K562 (cell line): ENCODE data around the gene CPS1. TPM values are rescaled to one million over a fixed set of nuclear protein-coding genes. Genes with fewer than 3 reads are reported as not detected.

ENCODE experiments used
- ATAC-seq: fragments of 200-7000 bp; cut with Tn5 transposase; 3 replicates; pipeline ENCODE4 v1.9.1; 2020; ENCODE audit warnings: moderate library complexity
- BruUV-seq: library from RNA; stranded (reverse); fragments of 400-500 nt; replicated peaks from 2 replicates; lab custom pipeline; 2021; lab: Mats Ljungman, UMichigan
- CTCF ChIA-PET: fragments of 300-600 bp; formaldehyde crosslinking; extraction: SDS; loops from one replicate; lab custom pipeline; 2021; ENCODE audit warnings: low intra/inter-chr PET ratio; lab: Yijun Ruan, JAX
- POLR2A ChIA-PET: fragments of 300-600, 350-650 bp; sonication (Branson Sonifier 250); formaldehyde crosslinking; extraction: SDS; loops from one replicate; lab custom pipeline; 2021; ENCODE audit warnings: antibody characterized with exemption, inconsistent platforms; lab: Yijun Ruan, JAX
- DNase-seq, 4 experiments: peaks; one replicate each; pipeline versions ENCODE4 v3.0.0 to v3.0.0-alpha.2; 2011 to 2018; ENCODE audit warnings: low spot score in 3 of 4, mixed read lengths in 3 of 4; ENCODE audit errors: extremely low read depth in 1 of 4
- FAIRE-seq: peaks from 2 replicates; lab custom pipeline; 2011; peaks lifted over from hg19 to GRCh38; lab: Jason Lieb, UNC
- H2AFZ ChIP-seq: 2 replicates; pipeline ENCODE4 v1.6.0; 2011; ENCODE audit warnings: low read depth, low read length, control low read depth, inconsistent platforms
- H3K27ac ChIP-seq: fragments of 200-600 bp; 3 replicates; pipeline ENCODE4 v1.8.0; 2011; ENCODE audit warnings: low read depth, mild to moderate bottlenecking, control low read depth, inconsistent platforms, low read length, moderate library complexity, mixed read lengths; ENCODE audit errors: extremely low read depth
- H3K27me3 ChIP-seq, 2 experiments: fragments of 300-600 bp in 1 of 2; 2 replicates in 1 of 2; 3 replicates in 1 of 2; pipeline versions ENCODE4 v1.6.0 to v1.8.0; 2011; ENCODE audit warnings: inconsistent platforms in 2 of 2, low read length in 2 of 2, mild to moderate bottlenecking in 1 of 2, mixed read lengths in 1 of 2, moderate library complexity in 1 of 2; ENCODE audit not compliant: control insufficient read depth in 2 of 2, insufficient read depth in 2 of 2
- H3K36me3 ChIP-seq: fragments of 300-600 bp; 3 replicates; pipeline ENCODE4 v1.8.0; 2011; ENCODE audit warnings: mild to moderate bottlenecking, low read length, inconsistent platforms; ENCODE audit not compliant: control insufficient read depth, insufficient read depth
- H3K4me1 ChIP-seq, 2 experiments: fragments of 200-600 bp in 1 of 2; replicated peaks in 1 of 2; 2 replicates in 1 of 2; 3 replicates in 1 of 2; pipeline versions ENCODE4 v1.5.1 to v1.8.0; 2011; ENCODE audit warnings: inconsistent platforms in 2 of 2, low read length in 2 of 2, mild to moderate bottlenecking in 1 of 2, mixed read lengths in 1 of 2, moderate library complexity in 1 of 2; ENCODE audit not compliant: control insufficient read depth in 2 of 2, insufficient read depth in 2 of 2
- H3K4me2 ChIP-seq: 2 replicates; pipeline ENCODE4 v1.6.1; 2011; ENCODE audit warnings: low read length, control low read depth, inconsistent platforms, mixed read lengths; ENCODE audit not compliant: insufficient read depth
- H3K4me3 ChIP-seq: fragments of 200-600 bp; sonication (generic), shearing (Covaris generic); 2 replicates; pipeline ENCODE4 v1.5.1; 2016; ENCODE audit warnings: control low read depth, inconsistent platforms
- H3K79me2 ChIP-seq: fragments of 200-600 bp; 3 replicates; pipeline ENCODE4 v1.8.0; 2011; ENCODE audit warnings: low read length, inconsistent platforms; ENCODE audit not compliant: control insufficient read depth, insufficient read depth
- H3K9ac ChIP-seq, 2 experiments: 2 replicates each; pipeline versions ENCODE4 v1.6.0 to v1.6.1; 2011; ENCODE audit warnings: low read depth in 2 of 2, low read length in 2 of 2, control low read depth in 1 of 2, inconsistent platforms in 1 of 2, mild to moderate bottlenecking in 1 of 2, mixed read lengths in 1 of 2; ENCODE audit not compliant: insufficient read depth in 1 of 2
- H3K9me1 ChIP-seq: one replicate; pipeline ENCODE4 v1.6.0; 2011; ENCODE audit warnings: inconsistent platforms, mild to moderate bottlenecking, low read length, moderate library complexity; ENCODE audit not compliant: control insufficient read depth, insufficient read depth
- H3K9me3 ChIP-seq: replicated peaks from 2 replicates; pipeline ENCODE4 v1.5.1; 2011; ENCODE audit warnings: low read depth, low read length, inconsistent platforms; ENCODE audit not compliant: control insufficient read depth, insufficient read depth
- H4K20me1 ChIP-seq: replicated peaks from 2 replicates; pipeline ENCODE4 v1.6.1; 2011; ENCODE audit warnings: low read length, inconsistent platforms, mixed read lengths; ENCODE audit not compliant: control insufficient read depth, insufficient read depth
- BRF1 ChIP-seq: IDR thresholded peaks from 3 replicates; pipeline ENCODE4 v1.6.1; 2011; ENCODE audit warnings: borderline replicate concordance, mild to moderate bottlenecking; ENCODE audit not compliant: insufficient read length; ENCODE audit errors: extremely low read depth
- CHD4 ChIP-seq: fragments of 200-600 bp; sonication (generic); IDR thresholded peaks from 3 replicates; pipeline ENCODE4 v1.6.1; 2012; ENCODE audit warnings: low read depth, mild to moderate bottlenecking, mixed read lengths, low read length, inconsistent platforms; ENCODE audit not compliant: insufficient read depth, insufficient replicate concordance, poor library complexity, severe bottlenecking
- CREBBP ChIP-seq: IDR thresholded peaks from one replicate; pipeline ENCODE4 v1.6.1; 2012; ENCODE audit warnings: low read depth, mild to moderate bottlenecking, control low read depth, inconsistent platforms, low read length
- CSDE1 ChIP-seq, 2 experiments: fragments of 450-650 bp; IDR thresholded peaks; 2 replicates each; pipeline ENCODE4 v1.6.1; 2016; ENCODE audit warnings: mild to moderate bottlenecking in 1 of 2
- CTBP1 ChIP-seq: fragments of 450-650 bp; IDR thresholded peaks from 2 replicates; pipeline ENCODE4 v1.6.1; 2016; ENCODE audit warnings: borderline replicate concordance
- ELF1 ChIP-seq: fragments of 200-800 bp; sonication (Bioruptor generic); IDR thresholded peaks from 2 replicates; pipeline ENCODE4 v1.6.1; 2016; ENCODE audit warnings: missing genetic modification characterization, missing compliant biosample characterization
- IRF2 ChIP-seq: sonication (generic); formaldehyde crosslinking; IDR thresholded peaks from 2 replicates; pipeline ENCODE4 v1.8.1; 2022; ENCODE audit warnings: mild to moderate bottlenecking, missing genetic modification reagents
- MCM3 ChIP-seq: fragments of 450-650 bp; IDR thresholded peaks from 2 replicates; pipeline ENCODE4 v1.6.1; 2016
- NRF1 ChIP-seq, 2 experiments: fragments of 450-650 bp; IDR thresholded peaks in 1 of 2; conservative IDR thresholded peaks in 1 of 2; 2 replicates each; pipeline ENCODE4 v1.6.1; 2014; ENCODE audit warnings: mild to moderate bottlenecking in 2 of 2
- SMAD2 ChIP-seq: fragments of 150-350 bp; IDR thresholded peaks from 2 replicates; pipeline ENCODE4 v1.6.1; 2014; ENCODE audit warnings: low read depth, mild to moderate bottlenecking, low read length
- SRF ChIP-seq, 2 experiments: fragments of 250-450, 450-650 bp in 1 of 2; sonication (Bioruptor Pico) in 1 of 2; sonication (generic) in 1 of 2; formaldehyde crosslinking; IDR thresholded peaks; 2 replicates each; pipeline versions ENCODE4 v1.5.0 to v1.5.1; 2020 to 2022; ENCODE audit warnings: mild to moderate bottlenecking in 1 of 2, missing genetic modification reagents in 1 of 2
- ZNF24 ChIP-seq: fragments of 450-650 bp; IDR thresholded peaks from 2 replicates; pipeline ENCODE4 v1.6.1; 2016
- ZNF274 ChIP-seq: IDR thresholded peaks from 2 replicates; pipeline ENCODE4 v1.6.1; 2011; ENCODE audit warnings: low read depth, mild to moderate bottlenecking, low read length, moderate library complexity, borderline replicate concordance
- ZNF668 ChIP-seq: fragments of 250-450 bp; sonication (Bioruptor Pico); IDR thresholded peaks from 2 replicates; pipeline ENCODE4 v1.8.0; 2022; ENCODE audit warnings: mild to moderate bottlenecking, inconsistent platforms
- WGBS: fragments of 100-300 bp; shearing (Covaris generic); methylation state at CpG from one replicate; pipeline ENCODE4 v1.1.6; 2016; ENCODE audit warnings: low coverage, mixed read lengths; ENCODE audit not compliant: insufficient coverage; ENCODE audit errors: missing lambda C conversion rate; 5-methylcytosine and 5-hydroxymethylcytosine counted together
- in situ Hi-C: fragments of 300-500 bp; cut with MboI; formaldehyde crosslinking; loops from 4 replicates; pipeline ENCODE4 v1.15.0; 2018; ENCODE audit warnings: inconsistent platforms, mixed read lengths
- intact Hi-C: fragments of 100-400 bp; cut with micrococcal nuclease; formaldehyde crosslinking; loops from 2 replicates; pipeline ENCODE4 v1.14.2; 2022
- polyA plus RNA-seq, 8 experiments: library from polyadenylated mRNA; depleted of rRNA in 4 of 8; stranded (reverse) in 5 of 8; unstranded in 3 of 8; fragments of >200 nt; fragmentation: Nextera tagmentation in 2 of 8; fragmentation: Illumina TruSeq in 1 of 8; extraction: Ambion mirVana in 2 of 8; extraction: Trizol in 1 of 8; gene quantifications; 2 replicates each; pipeline versions ENCODE4 v1.2.1 to v1.2.3, GENCODE V29; 2011 to 2014; ENCODE audit warnings: inconsistent platforms in 1 of 8, missing spikeins in 1 of 8
- total RNA-seq, 7 experiments: library from RNA; depleted of rRNA in 6 of 7; stranded (reverse); fragments of >200 nt in 6 of 7; fragmentation: Illumina TruSeq in 2 of 7; extraction: Trizol in 2 of 7; gene quantifications; 2 replicates each; pipeline versions ENCODE4 v1.2.1 to v1.2.3, GENCODE V29; 2011 to 2021; ENCODE audit warnings: low replicate concordance in 1 of 7
- TF ChIP-seq, protein P1 (sequence below): fragments of 200-800 bp; sonication (Bioruptor generic); IDR thresholded peaks from 2 replicates; pipeline ENCODE4 v1.6.1; 2017; ENCODE audit warnings: missing genetic modification characterization, missing compliant biosample characterization
- TF ChIP-seq, protein P2 (sequence below): sonication (generic); formaldehyde crosslinking; IDR thresholded peaks from 2 replicates; pipeline ENCODE4 v1.8.0; 2022; ENCODE audit warnings: missing genetic modification reagents, mild to moderate bottlenecking, borderline replicate concordance
- TF ChIP-seq, protein P3 (sequence below), 3 experiments: fragments of 200-800 bp in 1 of 3; sonication (Bioruptor generic) in 1 of 3; sonication (generic) in 1 of 3; formaldehyde crosslinking in 1 of 3; IDR thresholded peaks; 2 replicates each; pipeline versions ENCODE4 v1.6.1 to v1.8.0; 2016 to 2022; ENCODE audit warnings: mild to moderate bottlenecking in 2 of 3, missing compliant biosample characterization in 2 of 3, missing genetic modification characterization in 2 of 3, missing genetic modification reagents in 1 of 3
- TF ChIP-seq, protein P4 (sequence below): sonication (generic); formaldehyde crosslinking; IDR thresholded peaks from 2 replicates; pipeline ENCODE4 v1.9.0; 2022; ENCODE audit warnings: mild to moderate bottlenecking, missing genetic modification reagents

CPS1 gene
- total and polyA plus RNA-seq, 9 of the 15 experiments (the other 6 are each of a cell fraction or from before 2014, with no cell fraction given), result 2.4 to 13.5 (median 6.0) TPM

- TF ChIP-seq, protein P1, sequence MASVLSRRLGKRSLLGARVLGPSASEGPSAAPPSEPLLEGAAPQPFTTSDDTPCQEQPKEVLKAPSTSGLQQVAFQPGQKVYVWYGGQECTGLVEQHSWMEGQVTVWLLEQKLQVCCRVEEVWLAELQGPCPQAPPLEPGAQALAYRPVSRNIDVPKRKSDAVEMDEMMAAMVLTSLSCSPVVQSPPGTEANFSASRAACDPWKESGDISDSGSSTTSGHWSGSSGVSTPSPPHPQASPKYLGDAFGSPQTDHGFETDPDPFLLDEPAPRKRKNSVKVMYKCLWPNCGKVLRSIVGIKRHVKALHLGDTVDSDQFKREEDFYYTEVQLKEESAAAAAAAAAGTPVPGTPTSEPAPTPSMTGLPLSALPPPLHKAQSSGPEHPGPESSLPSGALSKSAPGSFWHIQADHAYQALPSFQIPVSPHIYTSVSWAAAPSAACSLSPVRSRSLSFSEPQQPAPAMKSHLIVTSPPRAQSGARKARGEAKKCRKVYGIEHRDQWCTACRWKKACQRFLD, result no peak
- TF ChIP-seq ZNF668 (CRISPR knock-in tag) (no peak), BRF1 (no peak), CHD4 (no peak), ZNF274 (no peak), CTBP1 (no peak), ZNF24 (no peak), CREBBP (no peak)
- TF ChIP-seq, protein P2, sequence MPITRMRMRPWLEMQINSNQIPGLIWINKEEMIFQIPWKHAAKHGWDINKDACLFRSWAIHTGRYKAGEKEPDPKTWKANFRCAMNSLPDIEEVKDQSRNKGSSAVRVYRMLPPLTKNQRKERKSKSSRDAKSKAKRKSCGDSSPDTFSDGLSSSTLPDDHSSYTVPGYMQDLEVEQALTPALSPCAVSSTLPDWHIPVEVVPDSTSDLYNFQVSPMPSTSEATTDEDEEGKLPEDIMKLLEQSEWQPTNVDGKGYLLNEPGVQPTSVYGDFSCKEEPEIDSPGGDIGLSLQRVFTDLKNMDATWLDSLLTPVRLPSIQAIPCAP (CRISPR knock-in tag), result no peak
These were observed 2.8 kb downstream of the CPS1 start (continued) for GRCh38 chr2:210559182-210559581.

DNA sequence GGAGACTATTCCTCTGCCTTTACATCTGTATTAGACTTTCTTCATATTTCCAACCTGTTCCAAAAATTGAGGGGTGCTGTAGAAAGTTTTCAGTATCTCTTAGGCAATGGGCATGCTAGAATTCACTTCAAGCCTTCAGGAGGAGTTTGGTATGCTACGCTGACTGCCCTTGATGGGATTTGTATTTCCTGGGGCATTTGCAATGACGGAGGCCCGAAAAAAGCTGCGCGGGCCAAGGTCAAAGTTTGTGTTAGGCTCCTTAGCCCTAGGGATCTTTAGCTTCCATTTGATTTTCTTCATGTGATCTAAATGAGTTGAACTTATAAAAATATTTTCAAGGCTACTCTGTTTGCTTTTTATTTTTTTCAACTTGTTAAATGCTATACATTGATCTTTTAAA is 5.1 kb downstream of the CPS1 start:
- no peak overlapping the region for H2AFZ ChIP-seq
- POLR2A ChIA-PET, result no interaction called here
- no TSS peak for BruUV-seq
- no peaks in the 10 kb centered on the region for H3K79me2 ChIP-seq
- no peak overlapping the region for H3K9ac ChIP-seq
- H3K4me1 ChIP-seq, result no peaks in the 10 kb centered on the region
- intact Hi-C loops (no loop called here), in situ Hi-C loops (no loop called here)
- H3K27ac ChIP-seq, result no peak overlapping the region
- ATAC-seq (no peak), DNase-seq (no peak), FAIRE-seq (no peak)
- H3K27me3 ChIP-seq, result no peaks in the 10 kb centered on the region
- no peak overlapping the region for H3K4me3 ChIP-seq
- no peaks in the 10 kb centered on the region for H3K9me3 ChIP-seq
- H3K36me3 ChIP-seq, result no peaks in the 10 kb centered on the region
- no peaks in the 10 kb centered on the region for H3K9me1 ChIP-seq
- no peaks in the 10 kb centered on the region for H4K20me1 ChIP-seq
- H3K4me2 ChIP-seq, result no peak overlapping the region
- WGBS, result 27% methylated on average over 5 of the region's 5 CpGs
- CTCF ChIA-PET, result no interaction called here
- TF ChIP-seq ELF1 (tag) (no peak), MCM3 (no peak), SRF (CRISPR knock-in tag; IDR thresholded peaks at IDR 0.05) (no peak), NRF1 (conservative IDR thresholded peaks at IDR 0.05 in 1 of 2, IDR thresholded peaks at IDR 0.05 in 1 of 2) (no peak), IRF2 (CRISPR knock-in tag) (no peak), CSDE1 (IDR thresholded peaks at IDR 0.05) (no peak), SMAD2 (no peak)
- TF ChIP-seq, protein P3, sequence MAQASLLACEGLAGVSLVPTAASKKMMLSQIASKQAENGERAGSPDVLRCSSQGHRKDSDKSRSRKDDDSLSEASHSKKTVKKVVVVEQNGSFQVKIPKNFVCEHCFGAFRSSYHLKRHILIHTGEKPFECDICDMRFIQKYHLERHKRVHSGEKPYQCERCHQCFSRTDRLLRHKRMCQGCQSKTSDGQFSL (CRISPR knock-in tag; IDR thresholded peaks at IDR 0.05), result no peak
- TF ChIP-seq, protein P3 (tag; IDR thresholded peaks at IDR 0.05), result no peak
- TF ChIP-seq, protein P4, sequence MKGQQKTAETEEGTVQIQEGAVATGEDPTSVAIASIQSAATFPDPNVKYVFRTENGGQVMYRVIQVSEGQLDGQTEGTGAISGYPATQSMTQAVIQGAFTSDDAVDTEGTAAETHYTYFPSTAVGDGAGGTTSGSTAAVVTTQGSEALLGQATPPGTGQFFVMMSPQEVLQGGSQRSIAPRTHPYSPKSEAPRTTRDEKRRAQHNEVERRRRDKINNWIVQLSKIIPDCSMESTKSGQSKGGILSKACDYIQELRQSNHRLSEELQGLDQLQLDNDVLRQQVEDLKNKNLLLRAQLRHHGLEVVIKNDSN (CRISPR knock-in tag), result no peak
- TF ChIP-seq, all 486 proteins: peak for 0
